ENCODE measurements around the gene ITCH.
"Not testable (repeated sequence)": the region's sequence is repeated elsewhere in the genome, so short reads cannot be mapped to it uniquely, and the experiment has no call there.

Gene ITCH

DNA sequence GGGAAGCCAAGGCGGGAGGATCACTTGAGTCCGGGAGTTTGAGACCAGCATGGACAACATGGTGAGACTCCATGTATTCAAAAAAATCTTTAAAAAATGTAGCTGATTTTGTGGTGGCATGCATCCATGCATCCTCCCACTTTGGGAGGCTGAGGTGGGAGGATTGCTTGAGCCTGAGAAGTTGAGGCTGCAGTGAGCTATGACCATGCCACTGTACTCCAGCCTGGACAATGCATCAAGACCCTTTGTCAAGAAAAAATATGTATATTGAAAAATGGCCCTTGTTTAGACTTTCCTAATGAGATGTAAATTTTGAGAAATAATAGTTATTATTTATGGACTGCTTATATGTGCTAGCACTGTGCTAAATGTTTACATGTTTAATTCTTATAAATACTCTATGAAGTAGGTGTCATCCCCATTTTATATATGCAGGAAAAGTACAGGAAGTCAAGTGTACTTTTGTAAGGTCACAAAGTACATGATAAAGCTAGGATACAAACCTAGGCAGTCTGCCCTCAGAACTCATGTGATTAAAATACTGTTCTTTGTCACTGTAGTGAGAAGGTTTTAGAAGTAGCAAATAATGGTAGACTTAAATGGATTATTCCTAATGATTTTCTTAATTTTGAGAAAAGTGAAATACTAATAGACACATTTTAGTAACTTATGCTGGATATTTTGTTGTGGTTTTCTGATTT, 58.8 kb downstream of the ITCH start:
- no peak for DNase-seq

DNA sequence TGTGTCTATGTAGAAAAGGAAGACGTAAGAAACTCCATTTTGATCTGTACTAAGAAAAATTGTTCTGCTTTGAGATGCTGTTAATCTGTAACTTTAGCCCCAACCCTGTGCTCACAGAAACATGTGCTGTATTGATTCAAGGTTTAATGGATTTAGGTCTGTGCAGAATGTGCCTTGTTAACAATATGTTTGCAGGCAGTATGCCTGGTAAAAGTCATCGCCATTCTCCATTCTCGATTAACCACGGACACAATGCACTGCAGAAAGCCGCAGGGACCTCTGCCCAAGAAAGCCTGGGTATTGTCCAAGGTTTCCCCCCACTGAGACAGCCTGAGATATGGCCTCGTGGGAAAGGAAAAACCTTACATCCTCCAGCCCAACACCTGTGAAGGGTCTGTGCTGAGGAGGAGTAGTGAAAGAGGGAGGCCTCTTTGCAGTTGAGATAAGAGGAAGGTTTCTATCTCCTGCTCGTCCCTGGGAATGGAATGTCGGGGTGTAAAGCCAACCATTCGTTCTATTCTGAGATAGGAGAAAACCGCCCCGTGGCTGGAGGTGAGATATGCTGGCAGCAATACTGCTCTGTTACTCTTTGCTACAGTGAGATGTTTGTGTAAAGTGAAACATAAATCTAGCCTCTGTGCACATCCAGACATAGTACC, 62.1 kb downstream of the ITCH start:
- DNase-seq, result not testable (repeated sequence)

DNA sequence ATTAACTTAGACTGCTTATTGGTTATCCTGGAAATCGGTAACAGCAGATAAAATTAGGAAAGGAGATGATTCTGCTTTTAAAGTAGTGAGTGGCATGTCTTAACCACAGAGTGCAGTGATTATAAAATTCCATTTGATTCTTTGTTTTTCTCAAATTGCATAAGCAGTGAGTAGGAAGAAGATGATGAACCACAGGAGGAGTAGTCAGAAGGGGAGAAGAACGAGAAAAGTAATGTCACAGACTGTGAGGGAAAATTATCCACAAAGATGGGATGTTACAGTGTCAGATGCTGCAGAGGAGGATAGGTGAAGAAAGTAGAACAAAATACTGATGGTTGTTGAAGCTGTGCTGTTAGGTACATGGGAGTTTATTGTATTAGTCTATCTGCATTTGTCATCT, 63.0 kb downstream of the ITCH start:
- DNase-seq, result no peak

DNA sequence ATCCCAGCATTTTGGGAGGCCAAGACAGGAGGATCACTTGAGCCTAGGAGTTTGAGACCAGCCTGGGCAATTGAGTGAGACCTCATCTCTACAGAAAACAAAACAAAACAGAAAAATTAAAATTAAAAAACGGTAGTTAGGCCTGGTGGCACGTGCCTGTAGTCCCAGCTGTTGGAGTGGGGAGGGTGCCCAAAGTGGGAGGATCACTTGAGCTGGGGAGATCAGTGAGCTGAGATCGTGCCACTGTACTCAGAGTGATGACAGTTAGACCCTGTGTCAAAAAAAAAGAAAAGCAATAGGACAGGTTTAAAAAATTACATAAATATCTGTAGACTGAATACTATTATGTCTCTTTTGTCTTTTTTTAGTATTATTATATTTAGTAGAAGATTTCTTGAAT, 64.3 kb downstream of the ITCH start:
- DNase-seq, result no peak

DNA sequence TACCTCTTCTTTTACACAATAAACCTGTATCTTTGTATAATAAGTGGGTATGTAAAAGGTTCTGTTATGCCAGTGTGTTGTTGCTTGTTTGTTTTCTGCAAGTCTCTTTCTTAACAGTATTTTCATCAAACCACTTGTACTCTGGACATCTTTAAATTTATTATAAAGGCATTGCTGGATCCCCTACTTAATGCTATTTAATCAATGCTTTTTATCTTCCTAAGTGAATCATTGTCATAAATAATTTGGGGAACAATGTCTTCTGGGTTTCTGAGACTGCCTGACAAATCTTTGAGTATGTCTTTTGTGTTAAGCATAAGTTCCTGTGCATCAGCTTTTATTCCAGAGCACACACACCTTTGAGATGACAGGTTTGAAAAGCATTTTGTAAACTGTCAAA, 64.7 kb downstream of the ITCH start:
- DNase-seq, result no peak

DNA sequence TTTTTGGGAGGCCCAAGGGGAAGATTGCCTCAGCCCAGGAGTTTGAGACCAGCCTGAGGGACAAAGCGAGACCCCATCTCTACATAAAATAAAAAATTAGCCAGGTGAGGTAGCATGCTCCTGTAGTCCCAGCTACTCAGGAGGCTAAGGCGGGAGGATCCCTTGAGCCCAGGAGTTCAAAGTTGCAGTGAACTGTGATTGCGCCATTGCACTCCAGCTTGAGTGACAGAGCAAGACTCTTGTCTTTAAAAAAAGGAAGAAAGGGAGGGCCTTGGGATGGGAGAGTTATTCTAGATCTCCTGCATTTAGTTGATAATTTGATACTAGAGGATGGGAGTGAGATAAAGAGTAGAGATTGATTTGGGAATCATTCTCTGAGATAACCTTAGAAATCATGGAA, 68.1 kb downstream of the ITCH start:
- DNase-seq, result no peak

DNA sequence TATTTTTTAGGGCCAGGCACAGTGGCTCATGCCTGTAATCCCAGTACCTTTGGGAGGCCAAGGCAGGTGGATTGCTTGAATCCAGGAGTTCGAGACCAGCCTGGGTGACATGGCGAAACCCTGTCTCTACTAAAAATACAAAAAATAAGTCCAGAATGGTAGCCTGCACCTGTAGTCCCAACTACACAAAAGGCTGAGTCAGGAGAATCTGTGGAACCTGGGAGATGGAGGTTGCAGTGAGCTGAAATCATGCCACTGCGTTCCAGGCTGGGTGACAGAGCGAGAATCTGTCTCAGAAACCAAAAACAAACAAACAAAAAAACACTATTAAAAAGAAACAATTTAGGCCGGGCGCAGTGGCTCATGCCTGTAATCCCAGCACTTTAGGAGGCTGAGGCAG, 69.6 kb downstream of the ITCH start:
- not testable (repeated sequence) for DNase-seq

DNA sequence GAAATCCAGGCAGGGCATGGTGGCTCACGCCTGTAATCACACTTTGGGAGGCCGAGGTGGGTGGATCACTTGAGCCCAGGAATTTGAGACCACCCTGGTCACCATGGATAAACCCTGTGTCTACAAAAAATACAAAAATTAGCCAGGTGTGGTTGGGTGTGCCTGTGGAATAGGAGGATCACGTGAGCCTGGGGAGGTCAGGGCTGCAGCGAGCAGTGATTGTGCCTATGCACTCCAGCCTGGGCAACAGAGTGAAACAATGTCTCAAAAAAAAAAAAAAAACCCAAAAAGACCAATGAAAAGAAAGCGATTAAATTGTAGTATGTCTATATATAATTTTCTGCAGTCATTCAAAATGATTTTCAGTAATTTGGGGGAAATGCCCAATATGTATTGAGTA, 70.3 kb downstream of the ITCH start:
- DNase-seq, result no peak

DNA sequence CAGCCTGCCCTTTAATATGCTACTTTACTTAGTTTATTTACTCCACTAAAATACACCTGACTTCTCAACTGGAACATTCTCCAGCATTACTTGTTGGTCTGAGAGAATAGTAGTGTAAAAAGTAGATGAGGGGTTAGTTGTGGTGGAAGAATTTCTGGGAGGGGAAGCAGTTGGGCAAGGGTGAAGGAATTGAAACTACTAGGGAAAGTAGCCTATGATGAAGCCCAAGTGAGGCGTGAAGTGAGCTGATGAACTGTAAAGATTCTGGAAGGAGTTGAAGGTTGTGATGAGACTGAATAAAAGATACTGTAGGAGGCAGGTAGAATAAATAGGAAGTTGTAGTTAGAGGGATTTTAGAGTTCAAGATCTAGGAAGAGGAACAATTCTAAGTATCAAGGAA, 72.5 kb downstream of the ITCH start:
- no peak for DNase-seq

DNA sequence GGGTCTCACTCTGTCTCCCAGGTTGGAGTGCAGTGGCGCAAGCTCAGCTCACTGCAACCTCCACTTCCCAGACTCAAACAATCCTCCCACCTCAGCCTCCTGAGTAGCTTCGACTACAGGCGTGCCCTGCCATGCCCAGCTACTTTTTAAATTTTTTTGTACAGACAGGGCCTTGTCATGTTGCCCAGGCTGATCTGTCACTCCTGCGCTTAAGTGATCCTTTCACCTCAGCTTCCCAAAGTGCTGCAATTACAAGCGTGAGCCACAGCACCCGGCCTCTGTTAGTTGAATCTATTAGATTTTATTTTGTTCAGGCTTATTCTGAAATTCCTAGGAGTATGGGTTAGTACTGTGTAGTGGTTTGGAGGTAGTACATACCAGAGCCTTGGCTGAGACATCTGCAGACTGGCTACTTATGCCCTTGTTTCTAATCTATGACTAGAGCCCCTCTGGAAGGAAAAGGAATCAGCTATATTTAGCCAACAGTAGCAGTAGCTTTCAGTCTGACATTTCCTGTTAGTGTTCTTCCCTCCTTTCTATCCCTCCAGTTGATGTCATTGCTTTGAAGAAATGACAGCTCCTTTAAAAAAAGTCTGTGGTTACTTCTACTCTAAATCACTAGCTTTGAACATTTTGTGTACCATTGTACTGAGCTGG, 74.4 kb downstream of the ITCH start:
- DNase-seq, result no peak

DNA sequence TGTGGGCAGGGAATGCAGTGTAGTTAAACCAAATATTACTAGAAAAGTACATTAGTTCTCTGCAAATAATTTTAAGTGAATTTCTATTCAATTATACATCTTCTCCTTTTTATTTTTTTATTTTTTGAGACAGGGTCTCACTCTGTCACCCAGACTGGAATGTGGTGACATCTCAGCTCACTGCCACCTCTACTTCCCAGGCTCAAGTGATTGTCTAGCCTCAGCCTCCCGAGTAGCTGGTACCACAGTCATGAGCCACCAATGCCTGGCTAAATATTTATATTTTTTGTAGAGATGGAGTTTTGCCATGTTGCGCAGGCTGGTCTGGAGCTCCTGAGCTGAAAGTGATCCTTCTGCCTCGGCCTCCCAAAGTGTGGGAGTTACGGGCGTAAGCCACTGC, 76.1 kb downstream of the ITCH start:
- DNase-seq, result no peak

DNA sequence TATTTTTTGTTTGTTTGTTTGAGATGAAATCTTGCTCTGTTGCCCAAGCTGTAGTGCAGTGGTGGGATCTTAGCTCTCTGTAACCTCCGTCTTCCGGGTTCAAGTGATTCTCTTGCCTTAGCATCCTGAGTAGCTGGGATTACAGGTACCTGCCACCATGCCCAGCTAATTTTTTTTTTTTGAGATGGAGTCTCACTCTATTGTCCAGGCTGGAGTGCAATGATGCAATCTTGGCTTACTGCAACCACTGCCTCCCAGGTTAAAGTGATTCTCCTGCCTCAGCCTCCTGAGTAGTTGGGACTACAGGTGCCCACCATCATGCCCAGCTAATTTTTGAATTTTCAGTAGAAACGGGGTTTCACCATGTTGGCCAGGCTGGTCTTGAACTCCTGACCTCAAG, 78.3 kb downstream of the ITCH start:
- DNase-seq, result not testable (repeated sequence)

DNA sequence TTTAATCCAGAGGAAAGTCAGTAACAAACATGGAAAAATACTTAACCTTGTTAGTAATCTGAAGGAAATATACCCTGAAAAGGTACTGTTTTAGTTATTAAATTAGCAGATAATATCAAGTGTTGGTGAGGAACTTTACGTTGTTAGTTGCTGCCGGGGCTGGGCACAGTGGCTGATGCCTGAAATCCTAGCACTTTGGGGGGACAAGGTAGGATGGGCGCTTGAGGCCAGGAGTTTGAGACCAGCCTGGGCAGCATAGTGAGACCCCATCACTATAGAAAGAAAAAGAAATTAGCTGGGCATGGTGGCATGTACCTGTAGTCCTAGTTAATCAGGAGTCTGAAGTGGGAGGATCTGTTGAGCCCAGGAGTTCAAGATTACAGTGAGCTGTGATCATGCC, 80.5 kb downstream of the ITCH start:
- DNase-seq, result no peak

DNA sequence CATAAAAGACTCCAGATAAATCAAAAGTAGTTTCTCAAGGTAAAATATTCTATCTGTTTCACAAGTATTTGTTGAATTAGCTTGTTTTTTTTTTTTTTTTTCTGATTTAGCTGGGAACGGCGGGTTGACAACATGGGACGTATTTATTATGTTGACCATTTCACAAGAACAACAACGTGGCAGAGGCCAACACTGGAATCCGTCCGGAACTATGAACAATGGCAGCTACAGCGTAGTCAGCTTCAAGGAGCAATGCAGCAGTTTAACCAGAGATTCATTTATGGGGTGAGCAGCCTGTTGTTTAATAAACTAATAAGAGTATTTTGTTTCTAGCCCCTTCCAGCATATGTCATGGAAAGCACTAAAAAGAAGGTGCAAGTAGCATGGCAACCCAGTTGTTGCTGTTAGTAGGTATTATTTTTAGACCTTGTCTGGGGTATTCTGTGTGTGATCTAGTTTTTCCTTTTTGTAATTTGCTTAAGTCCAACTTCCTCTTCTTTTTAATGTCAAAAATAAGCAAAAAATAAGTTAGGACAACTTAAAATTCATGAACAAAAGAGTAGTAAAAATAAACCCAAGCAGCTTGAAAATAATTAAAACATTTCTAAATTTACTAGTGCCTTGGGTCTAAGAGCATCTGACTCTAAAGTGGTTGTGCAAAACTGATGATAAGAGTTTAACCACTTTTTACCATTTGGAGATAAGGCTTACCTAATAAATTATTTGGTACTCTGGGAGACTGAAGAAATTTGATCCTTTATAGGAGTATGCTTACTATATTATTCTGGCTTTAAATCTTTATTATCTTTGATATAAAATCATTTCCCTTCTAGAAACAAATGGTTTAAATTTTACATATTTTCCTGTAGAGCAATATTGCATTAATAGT, 82.3 kb downstream of the ITCH start:
- no peak for DNase-seq

DNA sequence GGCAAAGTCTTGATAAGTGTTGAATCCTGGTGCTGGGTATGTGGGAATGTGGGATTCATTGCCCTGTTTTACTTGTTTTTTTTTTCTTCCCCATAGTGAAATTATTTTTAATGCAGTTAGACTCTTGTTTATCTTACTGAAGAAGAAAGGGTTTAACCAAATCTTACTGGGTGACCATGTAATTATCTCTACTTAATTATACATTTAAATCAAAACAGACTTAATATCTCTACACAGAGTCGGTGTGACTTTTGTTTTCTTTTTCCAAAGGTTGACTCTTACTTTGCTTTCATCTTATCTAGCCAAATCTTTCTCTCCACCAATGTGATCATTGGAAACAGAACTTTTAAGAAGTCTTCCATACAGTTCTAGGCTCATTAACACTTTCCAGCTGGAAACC, 85.4 kb downstream of the ITCH start:
- DNase-seq, result no peak

DNA sequence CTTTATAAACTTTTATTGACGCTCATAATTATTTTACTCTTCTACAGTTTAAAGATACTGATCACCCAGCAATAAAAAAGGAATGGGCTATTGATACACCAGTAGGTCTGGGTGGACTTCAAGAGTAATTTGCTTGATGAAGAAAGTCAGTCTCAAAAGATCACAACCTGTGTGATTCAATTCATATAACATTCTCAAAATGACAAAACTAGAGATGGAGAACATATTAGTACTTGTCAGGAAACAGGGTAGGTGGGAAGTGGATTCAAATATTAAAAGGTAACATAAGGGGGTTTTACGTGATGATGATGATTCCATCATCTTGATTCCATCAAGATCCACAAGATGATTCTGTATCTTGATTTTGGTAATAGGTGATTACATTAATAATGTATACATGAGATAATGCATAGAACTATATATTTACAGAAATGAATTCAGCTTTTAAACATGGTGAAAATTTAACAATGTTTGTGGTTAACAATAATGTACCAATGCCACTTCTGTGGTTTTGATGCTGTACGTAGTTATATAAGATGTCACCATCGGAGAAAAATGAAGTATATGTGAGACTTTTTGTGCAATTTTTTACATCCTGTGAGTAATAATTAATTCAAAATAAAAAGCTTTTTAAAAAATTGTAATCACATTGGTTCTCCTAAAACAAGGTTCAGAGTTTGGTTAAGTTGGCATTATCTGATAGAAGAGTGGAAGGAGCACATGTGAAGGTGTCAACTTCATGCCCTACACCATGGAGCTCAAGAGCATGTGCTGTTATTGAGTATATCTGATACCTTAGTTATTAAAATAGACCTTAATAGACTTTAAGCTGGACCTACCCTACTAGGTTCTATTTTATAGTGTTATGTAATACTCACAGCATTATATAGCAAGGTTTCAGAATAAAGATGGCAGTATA, 86.9 kb downstream of the ITCH start:
- no peak for DNase-seq

DNA sequence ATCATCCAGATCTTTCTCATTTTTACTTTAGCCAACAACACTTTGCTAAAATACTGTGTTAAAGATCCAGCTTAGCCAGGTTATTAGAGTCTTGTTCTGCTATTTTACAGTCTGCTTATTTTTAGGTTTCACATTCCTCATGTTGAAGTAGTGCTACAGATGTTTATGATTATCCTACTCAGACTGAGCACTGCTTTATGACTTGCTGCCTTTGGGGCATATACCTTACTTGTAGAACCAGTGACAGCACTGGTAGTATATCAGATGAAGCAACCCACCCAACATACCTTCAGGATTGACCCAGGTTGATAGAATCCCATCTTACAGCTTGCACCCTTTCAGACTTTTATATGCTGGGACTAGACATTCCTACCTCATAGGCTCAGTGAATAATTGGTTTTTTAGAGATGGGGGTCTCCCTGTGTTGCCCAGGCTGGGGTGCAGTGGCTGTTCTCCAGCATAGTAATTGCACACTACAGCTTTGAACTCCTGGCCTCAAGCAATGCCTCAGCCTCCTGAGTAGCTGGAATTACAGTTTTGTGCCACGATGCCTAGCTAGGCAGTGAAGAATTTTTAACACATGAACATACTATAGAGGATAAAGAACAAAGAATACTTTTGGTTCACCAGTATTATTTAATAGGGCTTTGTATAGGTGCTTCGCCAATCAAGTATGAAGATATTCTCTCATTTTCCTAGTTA, 89.4 kb downstream of the ITCH start:
- no peak for DNase-seq

DNA sequence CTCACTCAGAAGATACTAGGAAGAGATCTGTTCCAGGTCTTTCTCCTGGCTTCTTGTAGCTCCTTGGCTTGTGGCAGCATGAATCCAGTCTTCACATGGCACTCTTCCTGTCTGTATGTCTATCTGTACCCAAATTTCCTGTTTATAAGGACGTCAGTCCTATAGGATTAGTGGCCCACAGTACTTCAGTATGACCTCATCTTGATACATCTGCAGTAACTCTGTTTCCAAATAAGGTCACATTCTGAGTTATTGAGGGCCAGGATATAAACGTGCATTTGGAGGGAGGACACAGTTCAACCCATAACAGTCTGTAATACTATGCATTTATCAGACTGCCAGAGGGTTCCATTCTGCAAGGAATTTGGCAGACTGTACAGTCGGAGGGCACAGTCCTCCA, 95.6 kb downstream of the ITCH start:
- no peak for DNase-seq

DNA sequence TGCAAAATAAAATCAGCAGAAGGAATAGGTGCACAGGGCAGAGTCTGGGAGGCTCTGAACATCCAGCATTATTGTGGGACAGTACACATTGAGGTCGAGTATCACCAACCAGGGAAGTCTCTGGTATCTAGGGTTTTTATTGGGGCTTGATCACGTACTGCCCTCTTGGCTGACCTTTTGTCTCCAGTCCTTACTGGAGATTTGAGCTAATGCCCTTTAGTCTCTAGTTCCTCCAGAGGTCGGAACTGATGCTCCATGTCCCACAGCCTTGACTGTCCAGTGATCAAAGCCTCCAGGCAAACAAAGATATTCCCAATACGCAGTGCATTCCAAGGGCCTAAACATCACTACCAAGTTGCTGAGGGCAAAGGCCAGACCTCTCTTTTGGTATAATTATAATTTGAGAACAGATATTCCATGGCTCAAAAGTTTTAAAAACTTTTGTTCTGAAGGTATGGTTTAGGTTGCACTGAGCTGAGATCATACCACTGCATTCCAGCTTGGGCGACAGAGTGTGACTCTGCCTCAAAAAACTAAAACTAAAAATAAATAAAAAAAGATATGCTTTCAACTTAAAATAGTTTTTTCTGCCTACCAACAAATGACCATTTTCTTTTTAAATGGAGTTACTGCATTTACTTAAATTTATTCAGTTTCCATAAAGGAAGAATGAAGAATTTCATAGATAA, 96.3 kb downstream of the ITCH start:
- no peak for DNase-seq

DNA sequence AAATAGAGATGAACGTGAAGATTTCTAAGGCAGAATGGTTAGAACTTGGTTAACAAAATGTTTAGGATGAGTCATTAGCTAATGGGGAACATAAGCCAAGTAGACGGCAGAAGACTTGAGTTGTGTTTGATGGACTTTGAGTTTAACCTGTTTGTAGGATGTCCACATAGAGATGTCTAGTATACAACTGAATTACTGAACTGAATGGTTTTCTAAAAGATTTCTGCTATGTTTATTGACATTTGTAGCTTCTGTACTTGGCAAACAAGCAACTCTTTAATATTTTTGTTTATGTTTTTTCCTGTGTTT, 98.7 kb downstream of the ITCH start:
- no peak for DNase-seq

DNA sequence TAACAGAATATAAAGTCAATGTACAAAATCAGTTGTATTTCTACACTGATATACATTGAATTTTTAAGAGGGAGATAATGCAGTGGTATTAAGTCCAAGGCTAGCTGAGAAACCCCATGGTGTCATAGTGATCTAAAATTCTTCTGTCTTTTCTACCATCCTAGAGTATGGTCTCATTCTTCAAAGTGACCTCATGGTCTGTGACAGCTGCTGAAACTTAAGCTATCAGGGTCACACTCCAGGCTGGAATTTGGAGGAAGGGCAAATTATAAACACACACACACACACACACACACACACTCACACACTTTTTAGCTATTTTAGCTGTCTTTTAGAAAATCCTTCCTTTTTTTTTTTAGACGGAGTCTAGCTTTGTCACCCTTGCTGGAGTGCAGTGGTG, 105.9 kb downstream of the ITCH start:
- no peak for DNase-seq
